Measurements from ENCODE around the gene MKNK2. TPM values are rescaled to one million over a fixed set of nuclear protein-coding genes. Genes with fewer than 3 reads are reported as not detected.
A peak's percentile ranks its signal among the peaks of the same experiment; 100 is the strongest.

Gene MKNK2
- total RNA-seq, 1 donor from 2014 or later, result 166 TPM

DNA sequence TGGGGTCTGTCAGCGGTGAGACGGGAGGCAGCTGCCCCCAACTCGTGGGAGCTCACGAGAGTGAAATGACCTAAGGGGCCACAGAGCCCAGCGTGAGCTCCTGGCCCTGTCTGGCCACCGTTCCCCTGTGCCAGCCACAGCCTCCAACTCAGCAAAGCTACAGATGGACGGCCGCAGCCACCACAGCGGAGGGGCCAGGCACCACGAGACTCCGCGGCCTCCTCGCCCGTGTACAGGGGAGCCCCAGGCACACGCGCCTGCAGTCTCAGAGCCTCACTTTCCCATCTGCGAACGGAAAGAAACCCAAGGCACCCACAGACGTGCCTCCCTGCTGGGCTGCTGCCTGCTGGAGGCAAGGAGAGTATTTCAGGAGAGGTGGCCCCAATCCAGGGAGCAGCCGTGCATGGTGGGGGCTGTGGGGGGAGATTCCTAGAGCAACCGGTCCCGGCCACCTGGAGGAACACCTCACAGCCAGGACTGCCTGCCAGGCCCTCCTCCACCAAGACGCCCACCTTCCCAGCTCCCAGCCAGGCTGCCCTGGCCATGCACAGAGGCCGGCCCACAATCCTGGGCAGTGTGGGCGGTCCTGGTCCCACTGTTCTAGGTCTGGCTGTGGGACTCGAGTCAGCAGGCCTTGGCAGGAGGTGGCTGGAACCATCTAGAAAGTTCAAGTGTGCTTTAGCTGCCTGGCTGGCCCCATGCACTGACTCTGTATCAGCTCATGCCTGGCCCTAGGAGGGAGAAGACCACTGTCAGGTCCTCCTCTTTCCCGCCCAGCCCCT, 1.9 kb downstream of the MKNK2 start:
- Mint-ChIP-seq H3K4me3 (peak overlapping the region; percentile 87), H3K27me3 (ENCODE audit: insufficient read depth) (no peaks in the 10 kb centered on the region), H3K4me1 (ENCODE audit: low read depth) (peaks cover 20% of the 10 kb centered on the region), H3K27ac (peak overlapping the region; percentile 87), H3K36me3 (ENCODE audit: low read depth) (no peaks in the 10 kb centered on the region), H3K9me3 (no peaks in the 10 kb centered on the region)
- no peak for DNase-seq (ENCODE audit: low spot score)
- intact Hi-C loops (cut with micrococcal nuclease), result no loop called here

DNA sequence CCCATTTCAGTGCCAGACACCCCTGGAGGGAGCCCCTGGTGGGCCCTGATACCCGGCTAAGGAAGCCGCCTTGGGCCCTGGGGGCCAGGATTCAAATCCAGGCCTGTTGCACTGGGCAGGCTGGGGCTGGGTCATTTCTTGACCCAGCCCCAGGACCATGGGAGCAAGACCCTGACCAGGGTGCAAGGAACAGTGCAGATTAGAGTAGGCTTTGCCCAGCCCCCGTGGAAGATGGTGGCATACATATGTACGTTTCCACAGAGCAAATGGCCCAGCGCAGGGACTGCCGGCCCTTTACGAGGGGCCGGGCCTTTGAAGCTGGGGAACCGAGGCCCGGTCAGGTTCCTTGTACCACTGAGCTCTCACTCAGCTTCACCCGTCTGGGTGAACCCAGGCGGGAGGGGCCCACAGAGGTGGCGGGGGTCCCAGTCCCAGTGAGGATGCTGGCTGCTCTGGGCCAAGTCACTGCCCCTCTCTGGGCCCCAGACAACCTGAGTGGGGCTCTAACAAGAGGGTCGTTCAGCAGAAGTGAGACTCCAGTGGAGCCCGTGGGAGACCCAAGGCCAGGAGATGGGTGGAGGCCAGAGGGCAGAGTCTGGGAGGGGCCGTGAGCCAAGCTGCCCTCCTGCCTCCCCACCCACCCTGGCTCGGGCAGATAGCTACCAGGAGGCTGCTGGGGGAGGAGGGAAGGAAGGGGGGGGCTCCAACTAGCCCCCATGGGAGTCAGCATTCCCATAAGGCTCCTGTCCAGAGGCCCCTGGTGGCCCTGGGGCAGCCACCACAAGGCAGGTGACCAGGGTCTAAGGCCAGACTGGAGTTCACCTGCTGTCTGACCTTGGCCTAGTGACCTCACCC, 2.7 kb downstream of the MKNK2 start:
- Mint-ChIP-seq H3K4me1 (ENCODE audit: low read depth) (peaks cover 20% of the 10 kb centered on the region), H3K27ac (no peak overlapping the region), H3K9me3 (no peaks in the 10 kb centered on the region), H3K36me3 (ENCODE audit: low read depth) (no peaks in the 10 kb centered on the region), H3K4me3 (peak overlapping the region; percentile 87), H3K27me3 (ENCODE audit: insufficient read depth) (no peaks in the 10 kb centered on the region)
- no peak for DNase-seq (ENCODE audit: low spot score)
- intact Hi-C loops (cut with micrococcal nuclease), result no loop called here

DNA sequence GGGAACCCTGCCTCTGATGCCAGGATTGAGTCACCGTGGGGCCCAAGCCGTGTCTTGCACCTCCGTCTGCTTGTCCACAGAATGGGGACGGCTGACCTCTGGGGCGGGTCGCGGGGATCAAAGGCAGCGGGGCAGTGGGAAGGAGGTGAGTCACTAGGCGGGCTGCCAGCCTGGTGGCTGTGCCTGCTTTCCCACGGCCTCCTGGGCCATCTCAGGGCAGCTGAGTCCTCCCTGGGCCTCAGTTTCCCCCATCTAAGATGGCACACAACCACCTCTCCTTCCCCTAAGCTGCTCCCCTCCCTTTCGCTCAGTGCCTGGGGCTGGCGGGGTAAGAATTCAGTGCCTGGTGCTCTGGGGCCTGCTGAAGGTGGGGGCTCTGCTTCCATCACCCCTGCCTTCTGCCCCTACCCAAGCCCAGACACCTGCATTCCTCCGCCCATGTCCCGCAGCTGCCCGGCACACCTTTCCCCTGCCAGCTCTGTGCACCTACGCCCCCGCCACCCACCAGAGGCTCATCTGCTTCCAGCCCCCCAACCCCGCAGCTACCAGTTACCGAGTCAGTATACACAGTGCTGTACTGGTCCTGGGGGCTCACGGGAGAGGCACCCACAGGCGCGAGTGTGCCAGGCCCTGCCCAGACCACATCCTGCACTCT, 3.5 kb downstream of the MKNK2 start:
- Mint-ChIP-seq H3K4me3 (peak overlapping the region; percentile 30), H3K27me3 (ENCODE audit: insufficient read depth) (no peaks in the 10 kb centered on the region), H3K4me1 (ENCODE audit: low read depth) (peaks cover 19% of the 10 kb centered on the region), H3K36me3 (ENCODE audit: low read depth) (no peaks in the 10 kb centered on the region), H3K27ac (no peak overlapping the region), H3K9me3 (no peaks in the 10 kb centered on the region)
- DNase-seq (ENCODE audit: low spot score), result no peak
- intact Hi-C loops (cut with micrococcal nuclease), result no loop called here

DNA sequence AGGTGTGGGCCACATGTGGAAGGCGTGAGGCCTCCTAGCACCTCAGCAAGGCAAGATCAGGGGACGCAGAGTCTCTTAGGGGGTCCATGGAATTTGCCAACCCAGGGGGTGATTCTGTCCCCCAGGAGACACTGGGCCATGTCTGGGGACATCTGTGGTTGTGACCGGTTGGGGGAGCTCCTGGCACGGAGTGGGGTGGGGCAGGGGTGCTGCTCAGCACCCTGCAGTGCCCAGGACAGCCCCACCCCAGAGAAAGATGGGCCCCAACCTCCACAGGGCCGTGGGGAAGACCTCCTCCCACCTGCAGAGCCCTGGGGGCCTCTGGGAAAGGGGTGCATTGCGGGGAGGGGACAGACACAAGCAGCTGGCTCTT, 4.0 kb downstream of the MKNK2 start:
- Mint-ChIP-seq H3K27ac (peak overlapping the region; percentile 34), H3K4me1 (ENCODE audit: low read depth) (peaks cover 15% of the 10 kb centered on the region), H3K27me3 (ENCODE audit: insufficient read depth) (no peaks in the 10 kb centered on the region), H3K36me3 (ENCODE audit: low read depth) (no peaks in the 10 kb centered on the region), H3K9me3 (no peaks in the 10 kb centered on the region), H3K4me3 (no peak overlapping the region)
- intact Hi-C loops (cut with micrococcal nuclease), result no loop called here
- no peak for DNase-seq (ENCODE audit: low spot score)

DNA sequence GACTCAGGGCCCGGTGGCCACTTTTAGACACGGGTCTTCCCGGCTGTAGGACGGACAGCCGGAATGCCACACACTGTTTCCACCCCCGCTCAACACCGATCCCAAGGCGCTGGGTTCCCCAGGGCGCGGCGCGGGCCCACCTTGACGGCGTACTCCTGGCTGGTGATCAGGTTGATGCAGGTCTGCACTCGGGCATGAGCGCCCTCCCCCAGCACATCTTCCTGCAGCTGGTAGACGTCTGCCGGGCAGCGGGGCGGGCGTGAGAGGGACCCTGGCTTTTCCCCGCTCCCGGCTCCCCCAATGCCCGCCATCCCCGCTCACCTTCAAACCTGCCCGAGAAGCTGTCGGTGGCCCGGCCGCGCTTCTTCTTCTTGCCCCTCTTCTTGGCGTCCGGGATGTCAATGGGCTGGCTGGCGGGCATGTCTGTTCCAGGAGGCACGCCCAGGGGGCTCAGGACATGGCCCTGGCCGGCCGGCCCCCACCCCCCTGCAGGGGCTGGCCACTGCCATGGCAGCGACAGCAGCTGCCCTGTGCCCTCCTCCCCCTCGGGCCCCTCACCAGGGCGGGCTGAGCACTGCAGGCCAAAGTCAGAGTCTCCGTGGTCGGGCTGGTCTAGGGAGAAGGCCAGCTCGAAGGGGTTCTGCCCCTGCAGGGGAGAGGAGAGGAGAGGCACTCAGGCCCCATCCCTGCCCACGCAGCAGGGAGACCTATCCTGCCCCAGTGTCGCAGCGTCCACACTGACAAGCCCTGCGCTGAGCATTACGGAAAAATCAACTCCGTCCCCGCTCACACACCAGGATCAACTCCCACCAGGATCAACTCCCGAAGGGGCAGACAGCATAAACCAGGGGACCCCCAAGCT, 4.8 kb downstream of the MKNK2 start:
- H3K4me3 Mint-ChIP-seq, result peak overlapping the region; percentile 37
- no peak for DNase-seq (ENCODE audit: low spot score)
- intact Hi-C loops (cut with micrococcal nuclease), result no loop called here
- H3K27ac Mint-ChIP-seq, result no peak overlapping the region
- no peaks in the 10 kb centered on the region for H3K9me3 Mint-ChIP-seq
- no peaks in the 10 kb centered on the region for H3K27me3 Mint-ChIP-seq (ENCODE audit: insufficient read depth)
- H3K36me3 Mint-ChIP-seq (ENCODE audit: low read depth), result peaks cover 1% of the 10 kb centered on the region
- peaks cover 10% of the 10 kb centered on the region for H3K4me1 Mint-ChIP-seq (ENCODE audit: low read depth)

DNA sequence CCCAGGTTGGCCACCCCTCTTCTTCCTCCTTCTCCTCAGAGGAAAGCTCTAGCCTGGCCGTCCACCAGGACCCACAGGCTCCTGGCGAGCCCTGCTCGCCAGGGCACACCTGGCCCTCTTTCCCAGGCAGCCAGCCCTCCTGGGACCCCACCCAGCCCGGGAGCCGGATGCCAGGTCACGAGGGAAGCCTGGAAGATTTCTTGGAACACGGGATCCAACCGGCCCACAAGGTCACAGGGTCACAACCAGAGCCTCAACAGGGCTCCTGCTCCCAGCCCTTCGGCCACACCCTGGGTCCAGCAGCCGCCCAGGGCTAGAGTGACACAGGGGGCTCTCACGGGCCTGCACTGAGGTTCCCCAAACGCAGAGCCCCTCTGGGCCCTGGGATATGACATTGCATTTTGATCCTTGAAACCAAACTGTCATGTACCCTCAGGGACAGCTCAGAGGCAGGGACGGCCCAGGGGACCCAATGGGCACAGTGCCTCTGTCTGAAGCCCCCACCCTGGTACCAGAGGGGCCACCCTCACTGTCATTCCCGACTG, 5.5 kb downstream of the MKNK2 start:
- Mint-ChIP-seq H3K4me1 (ENCODE audit: low read depth) (peaks cover 10% of the 10 kb centered on the region), H3K4me3 (no peak overlapping the region)

DNA sequence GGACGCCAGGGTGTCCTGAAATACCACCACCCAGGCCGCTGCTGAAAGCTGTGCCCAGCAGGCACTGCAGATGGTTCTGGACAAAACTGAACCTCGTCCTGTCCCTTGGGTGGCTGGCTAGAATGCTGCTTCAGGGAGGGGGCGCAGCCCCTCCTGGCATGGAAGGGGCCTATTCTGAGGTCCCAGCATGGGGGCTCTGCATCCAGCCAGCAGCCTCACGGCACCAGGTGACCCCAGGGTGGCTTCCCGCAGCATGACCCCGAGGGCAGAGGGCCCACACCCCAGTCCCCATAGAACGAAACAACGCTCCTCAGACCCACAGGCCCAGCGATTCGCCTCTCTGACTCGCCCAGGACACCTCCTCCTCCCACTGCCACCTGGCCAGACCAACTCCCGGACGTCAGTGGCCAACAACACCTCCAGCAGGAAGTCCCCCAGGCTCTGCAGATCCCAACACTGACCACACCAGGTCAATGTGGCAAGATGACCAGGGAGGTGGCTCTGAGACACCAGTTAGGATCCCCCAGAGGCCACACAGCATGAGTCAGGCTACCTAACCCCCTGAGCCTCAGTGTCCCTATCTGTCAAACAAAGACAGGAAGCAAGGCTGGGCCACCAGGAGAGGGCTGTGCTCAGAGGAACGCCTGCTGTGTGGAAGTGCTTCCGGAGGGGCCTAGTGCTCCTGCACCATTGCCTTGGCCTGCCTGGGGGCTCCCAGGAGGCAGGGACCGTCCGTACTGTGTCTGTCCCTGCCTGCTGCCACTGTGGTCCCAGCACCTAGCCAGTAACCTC, 6.1 kb downstream of the MKNK2 start:
- no peak overlapping the region for H3K4me3 Mint-ChIP-seq
- H3K4me1 Mint-ChIP-seq (ENCODE audit: low read depth), result peaks cover 10% of the 10 kb centered on the region
- DNase-seq (ENCODE audit: low spot score), result no peak
- H3K36me3 Mint-ChIP-seq (ENCODE audit: low read depth), result peaks cover 7% of the 10 kb centered on the region
- H3K27ac Mint-ChIP-seq, result peak overlapping the region; percentile 55
- H3K27me3 Mint-ChIP-seq (ENCODE audit: insufficient read depth), result no peaks in the 10 kb centered on the region
- intact Hi-C loops (cut with micrococcal nuclease), result loop anchor here (5.0 kb wide), 1 partner anchor 107 kb away; the partner anchor contains the start of gene AP3D1
- no peaks in the 10 kb centered on the region for H3K9me3 Mint-ChIP-seq

More for the DNA sequence above, 5.5 kb downstream of the MKNK2 start:
- intact Hi-C loops (cut with micrococcal nuclease), result no loop called here
- no peaks in the 10 kb centered on the region for H3K9me3 Mint-ChIP-seq
- H3K36me3 Mint-ChIP-seq (ENCODE audit: low read depth), result peaks cover 5% of the 10 kb centered on the region
- H3K27ac Mint-ChIP-seq, result no peak overlapping the region
- no peak for DNase-seq (ENCODE audit: low spot score)
- H3K27me3 Mint-ChIP-seq (ENCODE audit: insufficient read depth), result no peaks in the 10 kb centered on the region

DNA sequence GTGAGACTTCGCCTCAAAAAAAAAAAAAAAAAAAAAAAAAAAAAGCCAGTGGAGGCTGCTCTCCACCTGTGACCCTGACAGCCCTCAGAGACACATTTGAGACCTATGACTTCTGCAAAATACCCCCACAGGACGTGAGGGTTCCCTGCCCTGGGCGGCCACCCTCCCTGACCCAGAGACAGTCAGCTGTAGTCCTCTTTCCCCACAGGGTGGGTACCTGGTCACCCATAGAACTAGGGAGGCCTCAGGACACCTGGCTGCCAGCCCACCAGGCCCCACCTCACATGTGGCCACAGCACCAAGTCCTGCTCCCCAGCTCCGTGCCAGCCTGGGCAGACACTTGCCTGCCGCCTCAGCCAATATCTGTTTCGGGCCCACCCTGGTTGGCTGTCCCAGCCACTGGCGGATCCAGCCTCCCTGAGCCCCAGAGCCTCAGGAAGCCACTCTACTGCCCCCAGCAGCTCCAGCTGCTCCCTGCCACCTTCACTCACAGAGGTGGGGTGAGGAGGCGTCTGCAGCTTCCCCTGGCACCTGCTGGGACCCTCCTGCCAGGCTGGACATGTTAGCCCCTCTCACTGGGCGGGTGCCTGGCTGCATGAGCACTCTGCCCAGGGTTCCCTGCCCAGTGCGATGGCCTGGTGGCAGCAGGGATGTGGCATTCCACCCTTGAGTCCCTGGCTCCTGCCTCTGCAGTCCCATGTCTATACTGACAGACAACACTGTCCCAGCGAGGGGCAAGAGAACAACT, 6.9 kb downstream of the MKNK2 start:
- intact Hi-C loops (cut with micrococcal nuclease), result loop anchor here (5.0 kb wide), 1 partner anchor 108 kb away; the partner anchor contains the start of gene AP3D1
- no peaks in the 10 kb centered on the region for H3K27me3 Mint-ChIP-seq (ENCODE audit: insufficient read depth)
- no peak overlapping the region for H3K27ac Mint-ChIP-seq
- no peak overlapping the region for H3K4me3 Mint-ChIP-seq
- no peaks in the 10 kb centered on the region for H3K9me3 Mint-ChIP-seq
- DNase-seq (ENCODE audit: low spot score), result no peak
- peaks cover 8% of the 10 kb centered on the region for H3K4me1 Mint-ChIP-seq (ENCODE audit: low read depth)
- peaks cover 10% of the 10 kb centered on the region for H3K36me3 Mint-ChIP-seq (ENCODE audit: low read depth)

DNA sequence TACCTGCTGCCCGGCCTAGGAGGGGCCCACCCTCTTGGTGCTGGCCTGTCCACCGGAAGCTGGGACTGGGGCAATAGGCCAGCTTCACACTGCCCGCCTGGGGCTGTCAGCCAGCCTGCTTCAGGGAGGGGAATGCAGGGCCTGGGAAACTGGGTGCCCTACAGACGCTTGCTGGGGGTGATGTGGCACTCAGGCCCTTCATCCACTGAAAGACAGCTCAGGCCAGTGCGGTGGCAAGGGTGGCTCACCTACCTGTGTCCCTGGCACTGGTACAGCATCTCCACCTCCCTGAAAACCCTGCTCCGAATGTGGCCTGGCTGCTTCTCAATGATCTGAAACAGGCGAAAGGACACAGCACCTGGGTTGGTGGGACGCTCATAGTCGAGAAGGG, 7.8 kb downstream of the MKNK2 start:
- Mint-ChIP-seq H3K9me3 (no peaks in the 10 kb centered on the region), H3K27ac (peak overlapping the region; percentile 89), H3K4me1 (ENCODE audit: low read depth) (peaks cover 4% of the 10 kb centered on the region), H3K4me3 (peak overlapping the region; percentile 78), H3K36me3 (ENCODE audit: low read depth) (peaks cover 10% of the 10 kb centered on the region), H3K27me3 (ENCODE audit: insufficient read depth) (no peaks in the 10 kb centered on the region)
- DNase-seq (ENCODE audit: low spot score), result no peak
- intact Hi-C loops (cut with micrococcal nuclease), result loop anchor here (5.0 kb wide), 1 partner anchor 109 kb away; the partner anchor contains the start of gene AP3D1

DNA sequence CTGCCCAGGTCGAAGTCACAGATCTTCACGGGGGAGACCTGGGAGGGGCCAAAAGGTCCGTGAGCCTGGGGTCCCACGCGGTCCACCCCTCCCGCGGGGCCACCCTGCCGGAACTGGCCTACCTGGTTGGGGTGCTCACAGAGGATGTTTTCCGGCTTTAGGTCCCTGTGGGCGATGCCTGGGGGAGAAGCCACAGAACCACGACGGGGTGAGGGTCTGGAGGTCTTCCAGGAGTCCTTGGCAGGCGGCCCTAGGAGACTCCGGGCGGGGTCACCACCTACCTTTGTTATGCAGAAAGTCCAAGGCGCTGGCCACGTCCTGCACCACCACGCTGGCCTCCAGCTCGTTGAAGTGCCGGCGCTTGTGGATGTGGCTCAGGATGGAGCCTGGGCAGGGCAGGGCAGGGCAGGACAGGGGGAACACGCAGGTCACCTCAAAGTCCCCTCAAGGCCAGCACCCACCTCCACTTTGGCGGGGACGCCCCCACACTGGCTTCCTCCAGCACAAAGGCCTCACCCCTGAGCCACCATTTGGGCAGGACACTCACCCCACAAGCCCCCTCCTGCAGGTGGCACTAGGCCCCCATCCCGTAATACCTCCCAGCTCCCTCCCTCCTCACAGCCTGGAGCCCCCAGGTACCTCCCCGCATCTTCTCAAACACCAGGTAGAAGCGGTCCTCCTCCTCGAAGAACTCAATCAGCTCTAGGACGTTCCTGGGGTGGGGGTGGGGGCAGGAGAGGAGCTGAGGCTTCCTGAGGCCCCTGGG, 8.4 kb downstream of the MKNK2 start:
- H3K27ac Mint-ChIP-seq, result peak overlapping the region; percentile 85
- peak overlapping the region; percentile 78 for H3K4me3 Mint-ChIP-seq
- no peaks in the 10 kb centered on the region for H3K27me3 Mint-ChIP-seq (ENCODE audit: insufficient read depth)
- intact Hi-C loops (cut with micrococcal nuclease), result loop anchor here (1.0 to 5.0 kb wide), 6 partner anchors 9 to 110 kb away; partner anchors contain the start of genes AP3D1, IZUMO4, MKNK2 and MOB3A
- peaks cover 13% of the 10 kb centered on the region for H3K36me3 Mint-ChIP-seq (ENCODE audit: low read depth)
- H3K4me1 Mint-ChIP-seq (ENCODE audit: low read depth), result peaks cover 4% of the 10 kb centered on the region
- no peaks in the 10 kb centered on the region for H3K9me3 Mint-ChIP-seq
- DNase-seq (ENCODE audit: low spot score), result no peak

Measured in activated T-helper 1 cell treated with anti-CD3 and anti-CD28 coated beads, Interleukin-12 subunit alpha, Interleukin-12 subunit beta, Interleukin-2, Interleukin-4 antibody, amounts not matched to agents 30 ng/mL and 10 ng/mL and 1 ng/mL, durations not matched to agents 14 hours and 24 hours and 36 hours (primary cell).